Measurements from ENCODE around the gene COPZ2. TPM values are rescaled to one million over a fixed set of nuclear protein-coding genes. Genes with fewer than 3 reads are reported as not detected.
"Not testable (repeated sequence)": the region's sequence is repeated elsewhere in the genome, so short reads cannot be mapped to it uniquely, and the experiment has no call there.

COPZ2 gene
- polyA plus RNA-seq, 5 donors: 18.2 to 35.3 (median 23.4) TPM

GRCh38 chr17:48011405-48012150, 26.0 kb downstream of the COPZ2 start:
- no peak for DNase-seq

DNA sequence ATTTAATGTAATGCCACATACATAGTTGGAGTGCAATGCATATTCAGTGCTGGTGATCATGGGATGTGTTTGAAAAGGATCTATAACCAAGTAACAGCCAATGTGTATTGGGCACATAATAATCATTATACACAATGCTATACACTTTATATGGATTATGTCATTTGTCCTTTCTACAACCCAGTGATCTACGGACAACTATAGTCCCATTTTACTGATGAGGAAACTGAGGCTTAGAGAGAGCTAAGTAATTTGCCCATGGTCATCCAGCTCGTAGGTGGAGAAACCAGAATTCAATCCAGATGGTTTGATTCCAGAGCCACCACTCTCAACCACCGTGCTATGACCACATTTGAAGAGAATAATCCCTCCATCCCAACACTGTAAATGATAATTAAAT, 27.4 kb downstream of the COPZ2 start:
- no peak for DNase-seq

DNA sequence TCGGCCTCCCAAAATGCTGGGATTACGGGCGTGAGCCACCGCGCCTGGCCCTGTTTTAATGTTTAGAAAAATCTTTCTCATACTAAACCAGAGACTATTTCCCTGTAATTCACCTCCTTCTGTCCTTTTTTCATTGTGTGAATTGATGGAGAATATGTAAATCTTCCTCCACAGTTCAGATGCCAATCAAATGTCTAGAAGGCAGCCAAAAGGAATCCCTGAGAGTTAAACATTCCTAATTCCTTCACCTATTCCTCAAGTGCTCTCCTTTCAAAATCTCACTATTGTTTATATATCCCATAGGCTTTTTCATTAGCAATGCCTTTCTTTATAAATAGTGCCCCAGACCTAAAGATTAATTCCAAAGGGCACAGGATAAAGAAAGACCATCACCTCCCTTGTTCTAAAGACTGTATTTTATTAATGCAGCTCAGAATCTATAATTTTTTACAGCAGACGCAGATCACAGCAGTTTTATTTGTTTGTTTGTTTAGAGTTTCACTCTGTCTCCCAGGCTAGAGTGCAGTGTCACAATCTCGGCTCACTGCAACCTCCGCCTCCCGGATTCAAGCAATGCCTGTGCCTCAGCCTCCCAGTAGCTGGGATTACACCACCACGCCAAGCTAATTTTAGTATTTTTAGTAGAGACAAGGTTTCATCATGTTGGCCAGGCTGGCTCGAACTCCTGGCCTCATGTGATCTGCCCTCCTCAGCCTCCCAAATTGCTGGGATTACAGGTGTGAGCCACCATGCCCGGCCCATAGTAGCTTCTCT, 30.5 kb downstream of the COPZ2 start:
- no peak for DNase-seq

DNA sequence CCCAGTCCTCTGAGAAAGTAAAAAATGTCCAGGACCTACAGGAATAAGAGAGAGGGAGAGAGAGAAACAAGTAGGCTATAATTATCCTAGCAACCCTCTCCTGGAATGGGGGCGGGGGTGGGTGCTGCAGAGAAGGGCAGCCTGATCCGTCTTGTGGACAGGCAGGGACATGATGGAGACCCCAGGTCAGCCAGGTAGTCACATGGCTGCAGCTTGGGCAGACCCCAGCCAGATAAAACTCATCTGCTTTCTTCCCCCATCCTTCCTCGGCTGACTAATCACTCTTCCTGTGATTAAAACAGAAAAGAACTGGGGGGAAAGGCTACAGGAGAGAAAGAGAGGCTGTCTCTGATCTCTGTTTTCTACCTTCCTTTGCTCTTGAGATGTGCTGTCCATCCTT, 32.6 kb downstream of the COPZ2 start:
- no peak for DNase-seq

DNA sequence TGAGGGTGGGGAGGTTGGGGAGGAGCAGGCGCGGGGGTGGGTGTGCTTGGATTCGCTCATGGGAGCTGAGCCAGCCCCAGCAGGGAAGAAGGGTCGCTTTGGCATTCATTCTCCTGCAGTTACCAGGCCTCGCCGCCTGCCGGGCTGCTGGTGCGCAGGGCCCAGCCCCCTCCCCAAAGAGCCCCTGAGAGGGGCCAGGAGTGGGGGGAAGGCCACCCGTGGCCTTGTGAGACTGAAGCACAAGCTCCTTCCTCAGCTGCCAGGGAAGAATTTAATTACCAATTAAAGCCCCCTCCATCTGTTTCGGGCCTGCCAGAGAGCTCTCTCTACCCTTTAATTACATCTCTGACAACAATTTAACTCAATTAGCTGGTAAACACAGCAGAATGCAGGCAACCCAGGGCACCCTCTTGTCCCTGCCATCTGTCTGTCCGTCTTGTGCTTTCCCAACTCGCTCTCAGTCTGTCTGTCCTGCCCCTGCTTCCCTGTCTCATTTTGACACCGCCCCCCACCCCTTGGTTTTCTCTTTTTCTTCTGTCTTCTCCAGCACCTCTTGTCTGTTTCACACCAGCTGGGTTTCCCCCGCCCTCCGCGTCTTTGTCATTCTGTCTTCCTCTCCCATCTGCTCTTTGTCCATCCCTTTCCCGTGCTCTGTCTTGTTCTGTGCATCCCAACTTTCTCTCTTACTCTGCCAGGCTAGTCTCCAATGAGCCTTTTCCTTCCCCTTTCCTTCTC, 34.0 kb downstream of the COPZ2 start:
- no peak for DNase-seq

DNA sequence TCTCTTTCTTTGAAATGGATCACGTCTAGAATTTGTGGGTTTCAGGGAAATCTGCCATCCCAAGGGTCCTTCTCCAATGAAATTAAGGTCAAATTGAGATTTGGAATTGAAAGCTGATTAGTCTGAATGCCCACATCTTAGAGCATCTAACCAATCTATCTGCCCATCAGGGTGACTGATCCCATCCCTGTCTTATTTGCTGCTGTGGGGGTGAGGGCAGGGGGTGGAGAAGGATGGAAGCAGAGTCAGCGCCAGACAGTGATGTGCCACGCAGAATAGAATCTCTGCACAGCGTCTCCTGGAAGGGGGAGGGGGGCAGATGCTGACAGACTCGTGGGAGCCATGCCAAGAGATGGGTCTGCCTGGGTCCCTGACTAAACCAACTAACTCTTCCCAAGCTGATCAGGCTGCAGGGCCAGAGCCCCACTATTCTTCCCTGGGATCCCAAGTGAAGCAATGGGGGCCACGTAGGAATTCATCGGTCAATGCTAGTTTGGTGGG, 34.6 kb downstream of the COPZ2 start:
- no peak for DNase-seq

DNA sequence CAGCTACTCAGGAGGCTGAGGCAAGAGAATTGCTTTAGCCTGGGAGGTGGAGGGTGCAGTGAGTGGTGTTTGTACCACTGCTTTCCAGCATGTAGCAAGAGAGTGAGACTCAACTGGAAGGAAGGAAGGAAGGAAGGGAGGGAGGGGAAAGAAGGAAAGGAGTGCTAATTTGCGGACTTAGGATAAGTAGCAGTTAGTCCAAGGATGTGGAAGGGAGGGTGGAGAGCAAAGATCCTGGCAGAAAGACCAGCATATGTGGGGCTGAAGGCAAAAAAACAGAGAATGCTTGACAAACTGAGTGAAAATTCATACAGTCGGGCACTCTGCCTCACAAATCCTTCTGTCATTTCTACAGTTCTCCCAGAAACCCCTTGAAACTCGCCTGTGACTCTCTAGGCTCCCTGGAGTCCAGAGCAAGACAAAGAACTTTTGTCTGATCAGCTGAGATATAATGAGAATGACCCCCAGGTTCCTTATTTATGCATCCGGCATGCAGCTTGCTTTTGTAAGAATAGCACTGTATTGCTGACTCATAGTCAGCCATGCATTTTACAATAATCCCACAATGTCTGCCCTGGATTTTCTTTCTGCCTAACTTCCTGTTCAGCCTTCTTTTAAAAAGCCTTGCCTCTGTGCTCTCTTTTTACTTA, 35.2 kb downstream of the COPZ2 start:
- DNase-seq: no peak

GRCh38 chr17:48001657-48002056, 35.9 kb downstream of the COPZ2 start:
- not testable (repeated sequence) for DNase-seq

GRCh38 chr17:48001197-48001596, 36.4 kb downstream of the COPZ2 start:
- no peak for DNase-seq

DNA sequence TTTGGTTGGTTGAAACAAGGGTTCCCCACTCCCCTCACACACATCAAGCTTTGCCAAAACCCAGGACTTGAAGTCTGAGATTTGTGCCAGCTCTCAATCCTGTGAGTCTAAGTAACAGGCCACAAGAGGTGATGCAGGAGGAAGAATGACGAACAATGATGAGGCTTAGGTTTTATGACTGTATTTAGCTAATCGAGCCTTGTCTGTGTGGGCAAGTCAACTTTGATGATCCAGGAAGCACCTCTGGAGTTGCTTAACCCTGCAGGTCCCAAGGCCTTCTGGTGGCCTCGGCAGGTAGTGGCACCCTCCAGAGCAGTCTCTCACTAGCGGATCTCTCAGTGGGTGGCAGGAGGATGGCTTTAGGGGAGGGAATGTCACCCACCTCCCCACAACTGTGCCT, 38.0 kb downstream of the COPZ2 start:
- no peak for DNase-seq

GRCh38 chr17:47998044-47998443, 39.6 kb downstream of the COPZ2 start:
- no peak for DNase-seq

DNA sequence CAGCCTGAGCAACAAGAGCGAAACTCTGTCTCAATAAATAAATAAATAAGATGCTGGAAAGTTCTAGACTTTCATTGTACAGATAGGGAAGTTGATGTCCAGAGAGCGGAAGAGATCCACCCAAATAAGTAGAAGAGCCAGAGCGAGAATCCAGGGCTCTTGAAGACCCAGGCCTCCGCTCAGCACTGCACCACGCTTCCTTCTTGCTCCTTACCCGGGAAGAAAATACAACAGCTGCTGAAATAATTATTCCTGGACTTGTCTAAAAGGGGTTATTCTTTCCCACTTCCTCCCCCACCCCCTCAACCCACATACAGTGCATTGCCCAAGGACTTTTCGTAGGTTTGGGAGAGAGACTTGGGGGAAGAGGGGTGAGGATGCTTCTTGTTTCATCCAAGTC, 40.0 kb downstream of the COPZ2 start:
- DNase-seq: no peak

DNA sequence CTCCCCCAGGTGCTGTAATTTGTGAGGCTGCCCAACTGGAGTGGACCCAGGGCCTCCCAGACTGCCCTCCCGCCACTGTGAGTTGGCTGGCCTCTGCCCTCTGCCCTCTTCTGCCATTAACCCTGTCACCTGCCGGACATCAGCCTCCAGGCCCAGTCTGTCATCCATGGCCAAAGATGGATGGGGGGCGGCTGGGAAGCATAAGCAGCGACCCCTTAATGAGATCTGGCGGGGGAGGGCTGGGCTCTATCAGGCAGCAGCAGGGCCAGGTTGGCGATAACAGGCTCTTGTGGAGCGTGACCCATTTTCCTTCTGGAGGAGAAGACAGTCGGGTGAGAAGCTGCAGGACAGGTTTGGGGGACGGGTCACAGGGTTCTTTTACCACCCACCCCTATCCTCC, 41.4 kb downstream of the COPZ2 start:
- DNase-seq: no peak

DNA sequence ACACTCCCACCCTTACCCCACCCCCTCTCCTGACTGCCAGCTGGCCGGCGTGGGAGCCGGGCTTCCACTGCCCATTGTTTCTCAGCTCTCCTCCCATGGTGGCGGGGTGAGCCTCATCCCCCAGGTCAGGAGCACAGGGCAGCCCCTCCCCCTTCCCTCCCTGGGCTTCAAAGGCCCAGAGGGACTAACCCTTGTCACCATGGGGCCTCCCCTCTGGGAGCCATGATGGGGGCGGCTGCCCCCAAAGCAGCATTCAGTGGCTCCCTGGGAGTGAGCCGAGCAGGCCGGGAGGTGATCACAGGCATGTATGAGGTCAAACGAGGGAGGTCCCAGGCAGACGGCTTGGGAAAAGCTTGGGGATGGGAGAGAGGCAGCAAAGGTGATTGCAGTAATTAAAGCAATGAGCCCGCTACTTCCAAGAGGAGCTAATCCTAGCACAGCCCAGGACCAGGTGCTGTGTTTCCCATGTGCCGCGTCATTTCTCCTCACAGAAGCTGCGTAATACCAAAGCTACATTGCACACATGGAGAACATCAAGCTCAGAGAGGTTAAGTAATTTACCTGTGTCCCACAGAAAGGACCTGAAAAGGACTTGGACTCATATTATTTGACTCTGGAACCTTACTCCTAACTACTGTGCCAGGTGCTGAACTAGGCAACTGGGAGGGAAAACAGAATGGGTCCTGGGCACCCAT, 42.2 kb downstream of the COPZ2 start:
- no peak for DNase-seq

GRCh38 chr17:47994724-47995123, 42.9 kb downstream of the COPZ2 start:
- DNase-seq: no peak

- DNase-seq: no peak
Observed at GRCh38 chr17:47993964-47994363, 43.6 kb downstream of the COPZ2 start.

DNA sequence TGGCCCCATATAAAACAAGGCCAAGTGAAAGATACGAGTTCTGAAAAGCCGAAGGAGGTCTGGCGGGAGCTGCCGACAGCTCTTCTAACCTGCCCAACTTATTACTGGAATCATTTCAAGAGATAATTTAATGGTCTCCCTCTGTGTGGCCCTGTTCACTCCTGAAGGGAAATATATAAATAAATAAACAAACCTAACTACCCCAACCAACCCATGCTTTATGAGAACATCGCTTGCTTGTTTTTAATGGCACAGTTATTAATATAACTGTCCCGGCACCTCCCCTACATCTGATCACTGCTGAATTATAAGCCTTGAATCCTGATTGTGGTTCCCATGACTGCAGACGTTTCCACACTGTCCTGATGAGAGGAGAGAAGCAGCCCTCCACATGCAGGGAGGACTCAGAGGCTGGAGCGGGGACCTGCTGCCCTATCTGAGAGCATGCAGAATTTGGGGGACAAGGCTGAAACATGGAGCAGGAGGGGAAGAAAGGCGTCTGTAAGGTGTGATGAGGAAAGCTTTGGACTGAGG, 44.5 kb downstream of the COPZ2 start:
- no peak for DNase-seq

DNA sequence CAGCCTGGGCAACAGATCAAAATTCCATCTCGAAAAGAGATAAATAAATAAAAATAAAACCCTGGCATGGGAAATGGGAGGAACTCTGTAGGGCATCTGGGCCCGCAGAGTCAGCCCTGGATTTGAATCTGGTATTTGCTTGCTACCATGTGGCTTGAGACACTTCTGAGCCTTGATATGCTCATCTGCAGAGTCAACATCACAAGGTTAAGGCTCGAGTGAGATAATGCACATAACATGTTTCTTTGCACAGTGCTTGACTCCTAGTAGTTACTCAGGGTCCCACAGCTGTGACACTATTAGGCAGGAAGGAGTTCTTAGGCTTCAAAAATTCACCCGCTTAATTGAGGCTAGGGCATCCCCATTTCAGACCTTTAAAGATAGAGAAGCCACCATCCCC, 45.4 kb downstream of the COPZ2 start:
- DNase-seq: no peak

GRCh38 chr17:47990962-47991731, 46.5 kb downstream of the COPZ2 start:
- DNase-seq: no peak

DNA sequence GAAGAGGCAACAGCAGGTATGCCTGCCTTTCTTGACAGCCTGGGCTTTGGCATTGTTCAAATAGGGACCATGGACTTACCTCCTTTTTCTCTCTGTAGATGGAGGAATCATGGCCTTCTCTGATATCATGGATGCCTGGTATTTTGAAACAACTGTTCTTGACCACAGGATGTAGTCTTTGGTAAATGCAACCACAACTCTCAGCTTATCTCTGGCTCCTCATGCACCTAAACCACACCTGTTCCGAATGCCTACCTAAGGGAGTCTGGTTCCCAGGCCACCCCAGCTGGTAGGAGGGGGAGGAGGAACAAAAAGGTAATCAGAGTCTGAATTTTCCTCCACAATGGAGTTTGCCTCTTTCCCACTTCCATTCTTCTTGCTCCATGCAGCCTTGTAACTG, 47.9 kb downstream of the COPZ2 start:
- DNase-seq: no peak

Data from right lung (tissue), 5 donors.